Cerebellar cortex (tissue), 1 donor: Measurements from ENCODE around the gene ANKRD37.

Source experiments
- DNase-seq: peaks from one replicate; pipeline ENCODE4 v3.0.0-alpha.2; 2015; ENCODE audit warnings: low spot score

ANKRD37 gene

GRCh38 chr4:185380320-185380719, 16.3 kb upstream of the ANKRD37 start:
- no peak for DNase-seq

- no peak for DNase-seq
Observed at GRCh38 chr4:185381288-185382196, 15.1 kb upstream of the ANKRD37 start.

GRCh38 chr4:185382754-185383153, 13.9 kb upstream of the ANKRD37 start:
- DNase-seq: no peak

- DNase-seq: no peak
Observed at GRCh38 chr4:185383451-185383850, 13.2 kb upstream of the ANKRD37 start.

- no peak for DNase-seq
Observed at GRCh38 chr4:185384061-185384460, 12.6 kb upstream of the ANKRD37 start.

GRCh38 chr4:185384930-185385331, 11.7 kb upstream of the ANKRD37 start:
- DNase-seq: no peak

GRCh38 chr4:185387957-185388356, 8.7 kb upstream of the ANKRD37 start:
- DNase-seq: no peak

GRCh38 chr4:185390941-185391340, 5.7 kb upstream of the ANKRD37 start:
- no peak for DNase-seq

GRCh38 chr4:185392156-185392555, 4.5 kb upstream of the ANKRD37 start:
- no peak for DNase-seq

GRCh38 chr4:185394568-185395237, 1.9 kb upstream of the ANKRD37 start:
- no peak for DNase-seq

GRCh38 chr4:185395238-185395955, 1.2 kb upstream of the ANKRD37 start, which contains the start of gene LRP2BP:
LRP2BP (minus strand) TSS chr4:185395924; CDS start chr4:185378186, 17,738 bp downstream.
- DNase-seq: peak; percentile 92

- DNase-seq: peak; percentile 97
Observed at GRCh38 chr4:185395956-185396723, 501 bp upstream of the ANKRD37 start.

GRCh38 chr4:185398618-185399017, 2.0 kb downstream of the ANKRD37 start:
- DNase-seq: no peak

GRCh38 chr4:185399466-185399865, 2.8 kb downstream of the ANKRD37 start:
- DNase-seq: no peak

- peak; percentile 29 for DNase-seq
Observed at GRCh38 chr4:185404031-185404430, 7.4 kb downstream of the ANKRD37 start.

- no peak for DNase-seq
Observed at GRCh38 chr4:185405296-185405999, 8.8 kb downstream of the ANKRD37 start.

- no peak for DNase-seq
Observed at GRCh38 chr4:185408432-185408831, 11.8 kb downstream of the ANKRD37 start.

GRCh38 chr4:185411849-185412248, 15.2 kb downstream of the ANKRD37 start:
- DNase-seq: no peak

GRCh38 chr4:185412412-185412811, 15.8 kb downstream of the ANKRD37 start:
- DNase-seq: no peak

- DNase-seq: no peak
Observed at GRCh38 chr4:185416955-185417354, 20.3 kb downstream of the ANKRD37 start.
